HG03135 (cell line): ENCODE data around the gene ASB2.

Experiments used
- ATAC-seq: cut with Tn5 transposase; IDR thresholded peaks from one replicate; pipeline ENCODE4 v1.9.1; 2021; ENCODE audit warnings: mild to moderate bottlenecking, moderate library complexity; ENCODE audit not compliant: unreplicated experiment

ASB2 gene

GRCh38 chr14:93981316-93982229 lies 5.2 kb upstream of the ASB2 start:
- ATAC-seq = no peak

DNA sequence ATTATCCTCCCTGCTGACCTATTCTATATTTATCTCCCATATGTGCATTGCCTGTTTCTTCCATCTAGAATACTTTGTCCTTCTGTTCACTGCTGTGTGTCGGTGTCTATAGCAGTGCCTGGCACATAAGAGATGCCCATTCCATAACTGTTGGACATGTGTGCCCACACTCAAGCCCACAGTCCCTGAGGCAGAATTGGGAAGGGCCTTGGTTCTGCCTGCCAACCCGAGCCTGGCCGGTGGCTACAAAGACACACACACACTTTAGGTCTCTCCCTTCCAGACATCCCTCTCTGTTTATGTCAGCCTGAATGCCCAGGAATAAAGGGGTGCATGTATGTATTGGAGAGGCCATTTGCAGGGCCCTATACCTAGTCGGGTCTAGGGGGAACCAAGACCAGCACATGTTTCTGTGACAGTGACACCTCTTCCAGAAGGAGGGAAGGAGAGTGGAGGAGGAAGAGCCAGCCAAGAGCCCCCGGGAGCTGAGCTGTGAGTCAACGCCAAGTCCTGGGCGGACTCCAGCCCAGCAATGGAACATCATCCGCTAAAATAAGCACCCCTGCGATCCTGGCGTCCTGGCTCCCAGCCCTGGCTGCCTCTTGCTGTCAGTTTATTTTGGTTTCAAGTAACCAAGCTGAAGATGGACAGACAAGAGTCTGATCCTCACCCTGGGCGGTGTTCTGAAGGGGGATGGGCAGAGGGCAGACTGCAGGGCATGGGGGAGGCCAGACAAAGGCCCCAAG lies 4.3 kb upstream of the ASB2 start:
- no peak for ATAC-seq

- ATAC-seq = no peak
Observed at GRCh38 chr14:93978735-93979134, 2.4 kb upstream of the ASB2 start.

- ATAC-seq = peak; percentile 61
Observed at GRCh38 chr14:93977790-93978581, 1.6 kb upstream of the ASB2 start.

- no peak for ATAC-seq
Observed at GRCh38 chr14:93977171-93977570, 801 bp upstream of the ASB2 start.

GRCh38 chr14:93975791-93976476 lies 436 bp downstream of the ASB2 start:
- peak; percentile 52 for ATAC-seq

DNA sequence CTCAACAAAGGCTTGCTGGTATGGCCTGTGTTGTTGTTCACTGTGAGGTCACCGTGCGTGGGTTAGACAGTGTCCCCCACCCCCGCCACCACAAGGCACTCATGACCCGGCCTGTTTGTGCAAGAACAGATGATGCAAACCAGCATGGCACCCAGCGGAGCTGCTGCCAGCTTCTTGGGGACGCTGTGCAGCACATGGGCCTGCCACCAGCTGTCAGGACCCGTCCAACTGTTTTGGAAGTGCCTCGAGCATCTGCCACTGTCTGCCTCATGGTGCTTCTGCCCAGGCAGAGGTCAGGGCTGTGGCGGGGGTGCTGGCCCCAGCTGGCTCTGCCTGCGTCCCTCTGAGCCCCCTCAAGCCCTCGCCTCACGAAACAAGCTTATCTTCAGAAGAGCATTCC lies 1.5 kb downstream of the ASB2 start:
- no peak for ATAC-seq

DNA sequence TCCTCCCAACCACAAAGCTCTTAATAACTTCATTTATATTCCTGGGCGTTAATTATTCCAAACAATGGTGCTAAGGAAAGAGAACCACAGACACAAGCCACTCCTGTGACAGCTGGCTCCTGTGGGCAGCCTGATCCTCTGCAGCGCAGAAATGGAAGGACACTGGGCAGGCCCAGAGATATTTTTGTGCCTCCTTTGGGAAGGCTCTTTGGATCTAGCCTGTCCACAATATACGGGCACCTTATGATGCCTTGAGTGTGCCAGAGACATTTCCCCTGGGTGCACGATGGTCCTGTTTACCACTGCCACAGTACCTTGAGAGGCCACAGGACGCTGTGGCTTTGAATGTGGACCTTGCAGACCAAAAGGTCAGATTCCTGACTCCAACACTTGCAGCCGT lies 2.1 kb downstream of the ASB2 start:
- ATAC-seq = no peak

GRCh38 chr14:93973607-93974006 lies 2.8 kb downstream of the ASB2 start:
- no peak for ATAC-seq

GRCh38 chr14:93972618-93973205 lies 3.7 kb downstream of the ASB2 start:
- no peak for ATAC-seq

DNA sequence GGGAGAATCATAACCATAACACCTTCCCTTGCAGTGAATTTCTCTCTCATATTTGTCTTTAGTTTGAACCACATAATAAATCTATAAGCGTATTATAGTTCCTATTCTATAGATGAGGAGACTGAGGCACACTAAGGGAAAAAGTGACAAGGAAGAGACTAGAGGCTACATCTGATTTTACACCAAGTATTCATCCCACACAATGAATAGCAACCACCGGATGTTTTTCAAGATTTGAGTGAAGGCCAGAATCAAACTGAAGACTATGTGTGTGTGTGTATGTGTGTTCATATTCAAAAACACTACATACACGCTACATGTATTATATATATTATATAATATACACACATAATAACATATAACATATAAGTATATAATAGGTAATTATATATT lies 4.7 kb downstream of the ASB2 start:
- no peak for ATAC-seq

DNA sequence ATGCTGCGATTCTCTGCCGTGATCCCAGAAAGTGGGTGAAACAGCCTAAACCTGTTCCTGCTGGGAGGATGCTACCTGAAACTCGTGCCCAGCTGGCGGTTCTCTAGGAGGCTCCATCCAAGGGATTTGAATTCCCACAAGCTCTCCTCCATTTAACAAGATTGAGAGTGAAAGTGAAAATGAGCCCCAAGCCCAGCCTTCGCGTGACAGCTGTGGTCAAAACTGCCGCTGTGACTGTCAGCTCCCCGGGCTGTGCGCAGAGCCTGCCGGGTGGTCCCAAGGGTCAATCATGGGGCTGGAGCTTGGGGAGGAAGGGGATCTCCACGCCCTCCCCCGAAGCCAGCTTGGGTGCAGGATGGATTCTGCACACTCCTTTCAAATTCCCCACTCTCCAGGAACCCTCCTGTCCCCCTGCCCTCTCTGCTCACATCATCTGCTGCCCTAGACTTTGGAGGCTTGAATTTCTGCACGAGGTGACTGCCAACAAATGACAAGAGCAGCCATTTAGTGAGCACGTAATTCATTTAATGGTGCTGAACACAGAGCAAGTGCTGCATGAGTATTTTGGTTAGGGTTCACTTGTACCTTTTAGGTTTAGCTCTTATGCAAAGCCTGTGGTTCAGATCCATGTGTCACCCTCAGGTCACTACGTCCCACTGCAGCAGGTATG lies 5.3 kb downstream of the ASB2 start:
- peak; percentile 42 for ATAC-seq

- peak; percentile 21 for ATAC-seq
Observed at GRCh38 chr14:93970585-93970964, 5.8 kb downstream of the ASB2 start.

DNA sequence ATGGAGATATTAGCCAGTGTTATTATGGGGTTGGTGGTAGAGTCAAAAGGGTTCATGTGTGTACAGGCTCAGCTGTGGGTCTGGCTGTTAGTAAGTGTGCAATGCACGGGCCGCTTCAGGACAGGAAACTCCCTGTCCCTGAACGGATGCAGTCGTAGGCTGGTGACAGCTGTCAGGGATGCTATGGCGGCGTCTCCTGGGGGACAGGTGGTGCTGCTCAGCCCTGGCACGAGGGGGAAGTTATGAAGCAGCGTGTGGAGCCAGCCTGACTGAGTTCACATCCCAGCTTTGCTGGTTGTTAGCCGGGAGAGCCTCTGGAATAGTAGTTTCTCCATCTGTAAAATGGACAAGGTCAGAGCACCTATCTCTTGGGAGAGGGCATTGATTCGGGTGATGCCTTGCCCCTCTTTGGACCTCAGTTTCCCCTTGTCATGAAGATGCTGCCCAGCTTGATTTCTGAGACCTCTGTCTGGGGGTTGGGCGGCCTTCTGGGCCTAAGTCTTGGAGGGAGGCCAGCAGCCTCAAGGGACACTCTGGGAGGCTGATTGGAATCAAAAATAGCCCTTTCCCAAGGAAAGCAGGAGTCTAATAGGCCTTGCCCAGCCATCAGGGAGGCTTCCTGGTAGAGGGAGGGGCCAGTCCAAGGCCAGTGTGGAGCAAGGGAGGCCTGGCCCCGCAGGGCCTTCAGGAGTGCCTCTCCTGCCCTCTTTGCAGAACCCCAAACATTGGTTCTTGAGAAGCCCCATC lies 7.1 kb downstream of the ASB2 start:
- no peak for ATAC-seq

- peak; percentile 38 for ATAC-seq
Observed at GRCh38 chr14:93967637-93968250, 8.6 kb downstream of the ASB2 start.

- no peak for ATAC-seq
Observed at GRCh38 chr14:93965946-93966474, 10.4 kb downstream of the ASB2 start.

- no peak for ATAC-seq
Observed at GRCh38 chr14:93965287-93965821, 11.0 kb downstream of the ASB2 start.

DNA sequence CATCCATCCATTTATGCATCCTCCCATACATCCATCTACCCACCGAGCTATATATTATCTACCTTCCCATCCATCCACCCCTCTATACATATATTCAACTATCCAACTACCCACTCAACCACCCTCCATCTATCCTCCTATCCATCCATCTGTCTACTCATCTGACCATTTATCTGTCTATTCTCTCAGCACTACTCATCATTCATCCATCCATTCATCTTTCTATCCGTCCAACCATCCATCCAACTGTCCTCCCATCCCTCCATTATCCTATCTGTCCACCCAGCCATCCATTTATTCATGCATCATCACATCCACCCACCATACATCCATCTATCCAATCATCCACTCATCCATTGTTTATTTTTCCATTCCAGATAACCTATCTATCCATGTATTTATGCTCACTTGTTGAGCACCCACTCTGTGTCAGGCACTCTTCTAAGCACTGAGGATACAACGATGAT lies 11.5 kb downstream of the ASB2 start:
- no peak for ATAC-seq
